Hypothalamus (tissue), 51 donors: ENCODE measurements around the gene PNPLA7.
A peak's percentile ranks its signal among the peaks of the same experiment; 100 is the strongest.
"Not testable (repeated sequence)": the region's sequence is repeated elsewhere in the genome, so short reads cannot be mapped to it uniquely, and the experiment has no call there.

Source experiments
- DNase-seq, 51 donors: peaks; one replicate each; lab custom pipeline; 2025; lab: John Stamatoyannopoulos, UW

Gene PNPLA7

GRCh38 chr9:137428841-137429545 is 121.2 kb downstream of the PNPLA7 start:
- DNase-seq = no peak

DNA sequence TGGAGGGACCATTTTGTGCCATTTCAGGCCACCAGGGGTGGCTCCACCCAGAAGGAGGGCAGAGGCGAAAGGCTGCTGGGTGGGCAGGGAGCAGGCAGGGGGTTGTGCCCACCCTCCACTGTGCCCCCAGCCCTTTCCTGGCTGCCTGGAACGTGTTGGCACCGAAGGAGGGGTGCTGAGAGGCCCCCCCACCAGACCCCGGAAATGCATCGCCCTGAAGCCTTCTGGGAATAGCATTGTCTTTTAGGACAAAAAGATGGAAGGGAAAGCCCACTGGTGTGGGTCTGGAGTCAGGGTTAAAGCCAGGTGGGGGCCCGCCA is 121.9 kb downstream of the PNPLA7 start:
- DNase-seq = no peak

DNA sequence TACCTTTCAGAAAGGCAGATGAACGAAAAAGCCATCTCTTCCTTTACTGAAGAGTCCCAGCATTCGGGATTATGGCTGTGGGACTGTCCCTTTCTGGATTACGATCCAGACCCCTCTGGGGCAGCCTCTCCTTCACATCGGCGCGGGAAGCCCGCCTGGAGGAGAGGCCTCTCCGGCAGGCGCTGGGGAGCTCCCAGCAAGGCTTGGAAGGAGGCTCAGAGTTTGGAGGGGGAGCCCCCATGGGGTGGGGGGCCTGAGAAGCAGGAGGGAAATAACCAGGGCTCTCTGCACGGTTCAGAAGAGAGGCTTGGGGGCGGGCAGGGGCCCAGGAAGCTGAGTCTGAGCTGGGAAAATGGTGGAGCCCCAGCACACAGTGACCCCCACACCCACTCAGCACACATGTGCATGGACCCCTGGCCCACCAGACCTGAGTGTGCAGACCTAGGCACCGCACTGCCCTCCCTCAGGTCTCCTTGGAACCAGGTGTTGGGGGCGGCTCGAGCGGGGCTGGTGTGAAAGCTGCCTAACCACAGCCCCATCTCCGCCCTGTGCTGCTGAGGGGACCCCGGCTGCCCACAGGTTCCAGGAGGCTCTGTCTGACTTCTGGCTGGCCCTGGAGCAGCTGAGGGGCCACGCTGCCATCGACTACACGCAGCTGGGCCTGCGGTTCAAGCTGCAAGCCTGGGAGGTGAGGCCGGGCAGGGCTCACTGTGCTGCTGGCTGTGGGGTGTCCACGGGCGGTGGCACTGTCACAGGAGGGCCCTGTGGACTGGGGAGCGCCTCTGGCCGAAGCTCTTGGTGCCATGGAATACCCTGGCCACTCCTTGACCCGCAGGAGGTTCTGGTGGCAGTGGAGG is 122.5 kb downstream of the PNPLA7 start:
- no peak for DNase-seq

DNA sequence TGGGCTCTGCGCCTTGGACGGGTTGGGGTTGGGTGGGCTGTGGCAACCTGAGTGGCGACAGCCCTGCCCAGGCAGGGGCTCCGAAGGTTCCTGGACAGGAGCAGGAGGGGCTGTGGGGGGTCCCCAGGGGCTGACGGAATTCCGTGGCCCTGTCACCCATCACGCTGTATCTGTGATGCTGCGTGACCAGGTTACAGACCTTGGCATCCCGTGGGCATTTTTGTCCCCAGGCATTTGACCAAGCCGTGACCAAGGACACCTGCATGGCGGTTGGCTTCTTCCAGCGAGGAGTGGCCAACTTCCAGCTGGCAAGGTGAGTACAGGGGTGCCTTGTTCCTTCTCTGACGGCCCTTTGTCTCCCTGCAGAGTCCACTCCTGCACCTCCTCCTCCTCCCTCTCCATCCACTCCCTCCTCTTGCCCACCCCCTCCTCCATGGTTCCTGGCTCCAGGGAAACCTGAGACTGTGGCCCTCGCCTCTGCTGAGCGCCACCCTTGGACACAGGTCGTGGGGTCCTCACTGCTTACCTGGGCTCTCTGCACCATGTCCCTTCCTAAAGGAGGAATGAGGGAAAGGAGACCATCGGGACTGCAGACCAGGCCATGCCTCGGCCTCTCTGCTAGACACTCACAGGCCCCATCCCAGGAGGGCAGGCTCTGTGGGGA is 124.1 kb downstream of the PNPLA7 start:
- no peak for DNase-seq

- peak in 2 of 51 donors; percentile 22 to 36 for DNase-seq
Observed at GRCh38 chr9:137423514-137424291, 126.5 kb downstream of the PNPLA7 start.

DNA sequence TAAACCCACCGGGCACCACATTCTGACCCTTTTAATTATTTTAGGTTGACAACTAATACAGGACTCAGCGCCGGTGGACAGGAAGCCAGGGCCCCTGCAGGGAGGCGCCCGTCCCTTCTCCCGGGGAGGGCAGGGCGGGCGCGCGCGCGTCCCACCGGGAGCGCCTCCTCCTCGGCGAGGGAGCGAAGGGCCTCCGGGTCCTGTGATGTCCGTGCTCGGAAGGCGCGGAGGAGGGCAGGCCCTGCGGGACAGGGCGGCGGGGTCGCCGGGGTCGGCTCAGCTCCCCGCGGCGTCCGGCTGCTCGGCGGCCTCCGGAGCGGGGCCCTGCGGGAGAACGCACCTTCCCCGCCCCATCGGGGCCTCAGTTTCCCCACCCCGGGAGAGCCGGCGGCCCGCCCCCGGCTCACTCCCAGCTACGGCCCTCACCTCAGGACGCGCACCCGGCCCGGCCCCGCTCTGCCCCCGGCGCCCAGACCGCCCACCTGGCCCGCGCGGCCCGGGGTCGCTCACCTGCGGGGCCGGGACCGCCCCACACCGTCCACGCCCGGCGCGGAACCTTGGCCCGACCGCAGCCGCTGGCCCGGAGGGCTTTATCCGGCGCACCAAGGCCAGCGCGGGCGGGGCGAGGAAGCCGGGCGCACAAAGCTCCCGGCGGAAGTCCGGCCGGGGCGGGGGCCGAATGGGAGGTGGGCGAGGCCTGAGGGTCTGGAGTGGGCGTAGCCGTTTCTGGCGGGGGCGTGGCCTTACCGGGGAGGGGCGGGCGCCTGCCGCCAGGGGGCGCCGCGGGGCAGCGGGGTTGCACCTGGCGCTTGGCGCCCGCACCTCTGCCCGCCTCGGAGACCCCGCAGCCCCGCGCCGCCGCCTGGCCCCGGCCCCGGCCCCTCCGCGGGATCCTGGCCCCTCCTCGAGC is 127.3 kb downstream of the PNPLA7 start, which contains the start of the genes EXD3 and NOXA1:
TSS of gene EXD3 (minus strand) at position 559 of the 910 bp plus-strand sequence. CDS start 27,805 bp downstream, outside the sequence.
TSS of gene NOXA1 (plus strand) at position 790 of the 910 bp plus-strand sequence. CDS start 137 bp downstream, outside the sequence.
- peak in 50 of 51 donors; percentile 31 to 94 (median 82) for DNase-seq

- DNase-seq = no peak
Observed at GRCh38 chr9:137421838-137422603, 128.2 kb downstream of the PNPLA7 start.

DNA sequence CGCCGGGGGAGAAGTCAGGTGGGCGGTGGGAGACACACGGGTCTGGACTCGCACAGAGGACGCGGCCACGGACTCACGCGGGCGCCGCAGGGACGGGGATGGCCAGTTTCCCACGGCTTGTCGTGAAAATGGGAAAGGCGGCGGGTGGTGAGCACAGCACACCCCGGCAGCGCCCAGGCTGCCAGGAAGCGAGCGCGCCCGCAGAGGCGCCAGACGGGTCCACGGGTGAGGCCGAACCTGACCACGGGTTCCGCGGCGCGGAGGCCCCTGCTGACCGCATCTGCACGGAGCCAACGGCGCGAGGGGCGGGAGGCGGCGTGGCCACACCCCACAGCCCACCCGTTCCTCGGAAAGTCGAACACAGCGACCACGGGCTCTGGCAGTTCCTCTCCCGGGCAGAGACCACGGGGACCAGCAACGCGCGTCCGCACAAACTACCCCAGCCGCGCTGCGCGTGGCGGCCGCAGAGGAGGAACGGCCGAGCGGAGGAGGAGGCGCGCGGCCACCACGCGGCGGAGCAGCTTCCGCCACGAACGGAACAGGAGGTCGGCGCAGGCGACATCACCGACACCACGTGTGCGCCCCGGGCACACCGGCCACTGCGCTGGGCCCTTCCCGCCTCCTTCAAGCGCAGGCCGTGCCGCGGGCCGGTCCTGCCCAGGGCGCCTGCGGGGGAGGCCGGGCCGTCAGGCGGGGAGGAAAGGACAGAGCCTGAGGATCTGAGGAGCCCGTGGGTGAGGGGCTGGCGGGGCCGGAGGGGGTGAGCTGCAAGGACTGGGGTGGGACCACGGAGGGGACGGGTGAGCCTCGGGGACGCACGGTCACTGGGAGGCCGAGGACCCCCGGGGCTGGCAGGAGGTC is 132.8 kb downstream of the PNPLA7 start:
- peak in 2 of 51 donors; percentile 33 to 55 for DNase-seq

DNA sequence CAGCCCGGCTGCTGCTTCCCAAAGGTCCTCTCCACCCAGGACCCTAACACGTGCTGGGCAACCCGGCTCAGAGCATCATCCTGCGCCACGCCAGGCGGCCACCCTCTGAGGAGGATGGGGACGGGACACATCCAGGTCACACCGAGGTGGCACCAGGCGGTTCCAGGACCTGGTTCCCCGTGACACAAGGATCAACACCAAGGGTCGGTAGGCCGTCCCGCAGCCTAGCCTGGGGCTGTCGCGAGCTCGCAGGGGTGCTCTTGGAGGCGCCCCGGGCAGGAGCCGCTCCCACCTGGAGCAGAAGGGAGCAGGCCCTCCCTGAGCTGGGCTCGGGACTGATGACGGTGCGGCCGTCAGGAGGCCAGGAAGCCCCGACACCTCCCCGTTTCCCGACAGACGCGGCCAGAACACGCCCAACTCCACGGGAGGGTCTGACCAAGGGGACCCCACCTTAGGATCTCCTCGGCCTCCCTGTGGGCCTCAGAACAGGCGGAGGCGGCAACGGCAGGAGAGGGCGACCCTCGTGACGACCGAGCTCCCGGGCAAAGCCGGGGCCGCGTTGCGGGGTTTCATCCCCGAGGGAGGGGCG is 133.5 kb downstream of the PNPLA7 start:
- DNase-seq = no peak

- no peak for DNase-seq
Observed at GRCh38 chr9:137416006-137416562, 134.1 kb downstream of the PNPLA7 start.

GRCh38 chr9:137415451-137415850 is 134.8 kb downstream of the PNPLA7 start:
- no peak for DNase-seq

GRCh38 chr9:137412431-137412830 is 137.8 kb downstream of the PNPLA7 start:
- DNase-seq = no peak

- peak in 5 of 51 donors; percentile 11 to 37 (median 29) for DNase-seq
Observed at GRCh38 chr9:137411645-137412380, 138.4 kb downstream of the PNPLA7 start.

DNA sequence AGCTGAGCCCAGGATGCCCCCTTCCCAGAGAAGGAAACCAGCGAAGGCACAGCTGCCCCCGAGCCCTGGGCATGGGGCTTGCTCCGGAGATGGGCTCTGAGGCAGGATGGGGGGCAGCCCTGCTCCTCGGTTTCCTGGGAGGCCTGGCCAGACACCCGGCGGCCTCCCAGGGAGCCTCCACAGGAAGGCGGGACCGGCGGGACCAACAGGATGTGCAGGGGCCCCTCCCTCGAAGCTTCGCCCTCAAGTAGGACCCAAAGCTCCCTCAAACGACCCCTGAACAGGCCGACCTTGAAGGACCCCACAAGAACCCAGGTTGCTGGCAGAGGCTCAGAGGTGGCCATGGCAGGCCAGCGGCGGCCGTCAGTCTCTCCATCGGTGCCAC is 138.9 kb downstream of the PNPLA7 start:
- DNase-seq = no peak

- DNase-seq = no peak
Observed at GRCh38 chr9:137410891-137411249, 139.3 kb downstream of the PNPLA7 start.

DNA sequence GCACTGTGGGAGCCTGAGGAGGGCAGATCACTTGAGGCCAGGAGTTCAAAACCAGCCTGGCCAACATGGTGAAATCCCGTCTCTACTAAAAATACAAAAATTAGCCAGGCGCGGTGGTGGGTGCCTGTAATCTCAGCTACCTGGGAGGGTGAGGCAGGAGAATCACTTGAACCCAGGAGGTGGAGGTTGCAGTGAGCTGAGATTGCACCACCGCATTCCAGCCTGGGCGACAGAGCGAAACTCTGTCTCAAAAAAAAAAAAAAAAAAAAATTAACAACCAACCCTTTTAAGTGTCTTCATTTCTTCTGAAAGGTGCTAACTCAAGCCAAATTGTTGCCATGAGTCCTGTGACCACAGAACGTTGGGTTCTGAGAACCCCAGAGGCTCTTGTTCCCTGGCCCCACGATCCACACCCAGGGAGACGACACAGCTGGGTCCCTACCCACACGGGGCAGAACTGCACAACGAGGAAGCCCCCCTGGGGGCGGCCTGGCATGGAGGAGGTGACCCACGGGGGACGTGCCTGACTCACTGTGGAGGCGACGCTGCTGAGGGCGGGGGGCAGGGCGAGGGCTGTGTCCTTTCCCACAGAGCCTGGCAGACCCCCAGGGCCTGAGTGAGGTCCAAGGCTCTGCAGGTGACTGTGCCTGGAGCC is 139.8 kb downstream of the PNPLA7 start:
- DNase-seq = not testable (repeated sequence)
